Stimulated activated naive CD8-positive, alpha-beta T cell treated with anti-CD3 and anti-CD28 coated beads, Interleukin-15, amount 100 ng/mL, for 72 hours (primary cell): ENCODE results near the gene PANK4.
A peak's percentile ranks its signal among the peaks of the same experiment; 100 is the strongest.

ENCODE experiments used
- ATAC-seq: fragments of 150-1000 bp; cut with Tn5 transposase; 2 replicates; pipeline ENCODE4 v1.10.0; 2021; ENCODE audit warnings: mild to moderate bottlenecking, moderate library complexity
- DNase-seq, 2 donors: peaks; one replicate each; pipeline ENCODE4 v3.0.0; 2021 to 2022
- H3K27ac Mint-ChIP-seq, 2 donors: one replicate each; pipeline ENCODE4 v1.8.0; 2022; ENCODE audit warnings: mild to moderate bottlenecking in 2 of 2, mixed read lengths in 2 of 2, moderate library complexity in 2 of 2
- H3K27me3 Mint-ChIP-seq: one replicate; pipeline ENCODE4 v1.8.0; 2022; ENCODE audit warnings: mixed read lengths
- H3K4me1 Mint-ChIP-seq: one replicate; pipeline ENCODE4 v1.8.0; 2022; ENCODE audit warnings: mild to moderate bottlenecking, mixed read lengths
- H3K4me3 Mint-ChIP-seq, 2 donors: one replicate each; pipeline ENCODE4 v1.8.0; 2022; ENCODE audit warnings: mild to moderate bottlenecking in 2 of 2, mixed read lengths in 2 of 2, moderate library complexity in 1 of 2
- H3K9me3 Mint-ChIP-seq, 2 donors: one replicate each; pipeline ENCODE4 v1.8.0; 2022; ENCODE audit warnings: mixed read lengths in 2 of 2

Gene PANK4

DNA sequence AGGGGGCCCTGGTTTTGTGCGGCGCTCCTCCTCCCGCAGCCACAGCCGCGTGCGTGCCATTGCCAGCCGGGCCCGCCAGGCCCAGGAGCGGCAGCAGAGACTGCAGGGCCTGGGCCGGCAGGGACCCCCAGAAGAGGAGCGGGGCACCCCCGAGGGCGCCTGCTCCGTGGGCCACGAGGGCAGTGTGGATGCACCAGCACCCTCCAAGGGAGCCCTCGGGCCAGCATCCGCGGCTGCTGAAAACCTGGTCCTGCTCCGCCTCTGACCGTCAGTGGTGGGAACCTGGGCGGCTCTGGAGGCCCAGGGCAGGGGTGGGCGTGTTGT lies 21.5 kb downstream of the PANK4 start:
- no peaks in the 10 kb centered on the region for H3K27me3 Mint-ChIP-seq
- ATAC-seq (no peak), DNase-seq (no peak)
- H3K27ac Mint-ChIP-seq: peak overlapping the region in 1 of 2 donors; percentile 82
- no peak overlapping the region for H3K4me3 Mint-ChIP-seq
- no peaks in the 10 kb centered on the region for H3K9me3 Mint-ChIP-seq
- H3K4me1 Mint-ChIP-seq: peaks cover 24% of the 10 kb centered on the region

DNA sequence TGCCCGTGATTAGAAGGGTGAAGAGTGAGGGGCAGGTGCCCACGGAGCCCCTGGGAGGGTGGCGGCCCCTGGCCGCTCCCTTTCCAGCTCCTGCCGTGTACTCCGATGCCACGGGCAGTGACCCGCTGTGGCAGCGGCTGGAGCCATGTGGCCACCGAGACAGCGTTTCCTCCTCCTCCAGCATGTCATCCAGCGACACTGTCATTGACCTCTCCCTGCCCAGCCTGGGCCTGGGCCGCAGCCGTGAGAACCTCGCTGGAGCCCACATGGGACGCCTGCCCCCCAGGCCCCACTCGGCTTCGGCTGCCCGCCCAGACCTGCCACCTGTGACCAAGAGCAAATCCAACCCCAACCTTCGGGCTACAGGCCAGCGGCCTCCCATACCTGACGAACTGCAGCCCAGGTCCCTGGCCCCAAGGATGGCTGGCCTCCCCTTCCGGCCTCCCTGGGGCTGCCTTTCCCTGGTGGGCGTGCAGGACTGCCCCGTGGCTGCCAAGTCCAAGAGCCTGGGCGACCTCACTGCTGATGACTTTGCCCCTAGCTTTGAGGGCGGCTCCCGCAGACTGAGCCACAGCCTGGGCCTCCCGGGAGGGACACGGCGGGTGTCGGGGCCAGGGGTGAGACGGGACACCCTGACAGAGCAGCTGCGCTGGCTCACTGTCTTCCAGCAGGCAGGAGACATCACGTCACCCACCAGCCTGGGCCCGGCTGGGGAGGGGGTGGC lies 22.0 kb downstream of the PANK4 start:
- peak overlapping the region in 1 of 2 donors; percentile 85 for H3K27ac Mint-ChIP-seq
- no peaks in the 10 kb centered on the region for H3K9me3 Mint-ChIP-seq
- ATAC-seq: no peak
- no peak for DNase-seq
- H3K27me3 Mint-ChIP-seq: no peaks in the 10 kb centered on the region
- H3K4me3 Mint-ChIP-seq: no peak overlapping the region
- H3K4me1 Mint-ChIP-seq: peaks cover 29% of the 10 kb centered on the region

DNA sequence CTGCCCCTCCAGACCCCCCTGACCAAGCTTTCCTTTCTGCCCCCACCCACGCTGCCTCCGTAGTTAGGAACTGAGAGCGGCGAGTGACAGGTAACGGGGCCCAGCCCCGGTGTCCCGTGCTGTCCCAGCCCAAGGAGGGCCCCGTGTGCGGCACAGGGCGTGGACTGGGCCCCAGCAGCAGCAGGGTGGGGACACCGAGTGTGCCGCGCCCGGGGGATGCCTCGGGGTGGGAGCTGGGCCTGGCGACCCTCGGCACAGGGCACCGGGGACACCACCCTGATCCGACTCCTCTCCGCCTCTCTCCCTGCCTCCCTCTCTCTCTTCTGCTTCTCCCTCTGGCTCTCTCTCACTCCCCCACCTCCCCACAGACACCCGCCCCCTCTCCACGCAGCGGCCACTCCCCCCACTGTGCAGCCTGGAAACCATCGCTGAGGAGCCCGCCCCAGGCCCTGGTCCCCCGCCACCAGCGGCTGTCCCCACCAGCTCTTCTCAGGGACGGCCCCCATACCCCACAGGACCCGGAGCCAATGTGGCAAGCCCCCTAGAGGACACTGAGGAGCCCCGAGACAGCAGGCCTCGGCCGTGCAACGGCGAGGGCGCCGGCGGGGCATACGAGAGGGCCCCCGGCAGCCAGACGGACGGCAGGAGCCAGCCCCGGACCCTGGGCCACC lies 22.7 kb downstream of the PANK4 start:
- ATAC-seq: peak; percentile 14
- Mint-ChIP-seq H3K4me1 (peaks cover 35% of the 10 kb centered on the region), H3K27me3 (no peaks in the 10 kb centered on the region)

DNA sequence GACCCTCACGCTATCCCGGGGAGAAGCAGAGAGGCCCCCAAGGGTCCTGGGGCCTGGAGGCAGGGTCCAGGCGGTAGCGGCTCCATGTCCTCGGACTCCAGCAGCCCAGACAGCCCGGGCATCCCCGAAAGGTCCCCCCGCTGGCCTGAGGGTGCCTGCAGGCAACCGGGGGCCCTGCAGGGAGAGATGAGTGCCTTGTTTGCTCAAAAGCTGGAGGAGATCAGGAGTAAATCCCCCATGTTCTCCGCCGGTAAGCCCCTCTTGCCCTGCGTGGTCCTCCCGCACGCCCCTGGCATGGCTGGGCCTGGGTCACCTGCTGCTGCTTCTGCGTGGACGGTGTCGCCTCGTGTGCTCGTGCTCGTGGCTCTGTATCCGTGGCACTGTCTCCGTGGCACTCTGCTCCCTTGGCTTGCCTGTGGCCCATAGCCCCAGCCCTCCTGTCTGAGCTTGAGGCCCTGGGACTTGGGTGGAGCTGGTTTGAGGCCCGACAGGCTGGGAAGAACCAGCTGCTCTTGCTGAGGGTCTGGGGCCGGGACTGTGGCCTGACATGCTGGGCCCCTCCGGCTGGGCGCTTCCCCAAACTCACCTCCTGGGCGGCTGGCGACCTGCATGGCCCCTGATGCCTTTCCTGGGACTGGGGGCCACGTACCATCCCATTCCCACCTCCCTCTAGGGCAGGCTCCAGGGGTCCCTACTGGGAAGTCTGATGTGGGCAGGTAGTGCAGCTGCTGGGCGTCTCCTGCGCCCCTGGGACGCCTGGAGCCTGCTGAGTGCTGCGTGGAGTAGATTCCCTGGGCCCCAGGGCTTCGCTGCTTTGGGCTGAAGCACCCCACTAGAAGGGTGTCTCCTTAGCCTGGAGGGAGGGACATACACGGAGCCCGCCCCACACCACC lies 23.5 kb downstream of the PANK4 start:
- Mint-ChIP-seq H3K27me3 (no peaks in the 10 kb centered on the region), H3K4me3 (no peak overlapping the region), H3K4me1 (peaks cover 35% of the 10 kb centered on the region), H3K9me3 (no peaks in the 10 kb centered on the region), H3K27ac (peak overlapping the region in 1 of 2 donors; percentile 59)
- ATAC-seq (no peak), DNase-seq (no peak)

More for the DNA sequence above, 22.7 kb downstream of the PANK4 start:
- H3K27ac Mint-ChIP-seq: peak overlapping the region in 1 of 2 donors; percentile 85
- H3K9me3 Mint-ChIP-seq: no peaks in the 10 kb centered on the region
- no peak for DNase-seq
- no peak overlapping the region for H3K4me3 Mint-ChIP-seq

GRCh38 chr1:2502210-2502609 lies 24.2 kb downstream of the PANK4 start:
- Mint-ChIP-seq H3K4me1 (peaks cover 35% of the 10 kb centered on the region), H3K4me3 (no peak overlapping the region), H3K27me3 (no peaks in the 10 kb centered on the region), H3K9me3 (no peaks in the 10 kb centered on the region), H3K27ac (no peak overlapping the region)
- no peak for DNase-seq
- ATAC-seq: no peak

DNA sequence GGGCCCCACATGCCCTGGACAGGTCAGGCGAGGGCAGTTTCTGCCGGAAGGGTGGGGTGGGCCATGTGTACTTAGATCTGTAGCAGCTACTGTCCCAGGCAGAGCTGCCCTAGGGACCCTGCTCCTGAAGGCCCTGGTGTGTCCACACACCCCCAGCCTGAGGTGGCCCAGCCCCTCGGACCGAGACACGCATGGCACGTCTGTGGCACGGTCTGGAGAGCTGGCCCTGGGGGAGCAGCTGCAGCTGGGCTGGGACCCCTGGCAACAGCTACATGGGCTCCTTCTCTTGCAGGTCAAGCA lies 24.6 kb downstream of the PANK4 start:
- H3K27me3 Mint-ChIP-seq: no peaks in the 10 kb centered on the region
- ATAC-seq (no peak), DNase-seq (no peak)
- no peaks in the 10 kb centered on the region for H3K9me3 Mint-ChIP-seq
- peak overlapping the region in 1 of 2 donors; percentile 63 for H3K27ac Mint-ChIP-seq
- H3K4me1 Mint-ChIP-seq: peaks cover 36% of the 10 kb centered on the region
- no peak overlapping the region for H3K4me3 Mint-ChIP-seq

DNA sequence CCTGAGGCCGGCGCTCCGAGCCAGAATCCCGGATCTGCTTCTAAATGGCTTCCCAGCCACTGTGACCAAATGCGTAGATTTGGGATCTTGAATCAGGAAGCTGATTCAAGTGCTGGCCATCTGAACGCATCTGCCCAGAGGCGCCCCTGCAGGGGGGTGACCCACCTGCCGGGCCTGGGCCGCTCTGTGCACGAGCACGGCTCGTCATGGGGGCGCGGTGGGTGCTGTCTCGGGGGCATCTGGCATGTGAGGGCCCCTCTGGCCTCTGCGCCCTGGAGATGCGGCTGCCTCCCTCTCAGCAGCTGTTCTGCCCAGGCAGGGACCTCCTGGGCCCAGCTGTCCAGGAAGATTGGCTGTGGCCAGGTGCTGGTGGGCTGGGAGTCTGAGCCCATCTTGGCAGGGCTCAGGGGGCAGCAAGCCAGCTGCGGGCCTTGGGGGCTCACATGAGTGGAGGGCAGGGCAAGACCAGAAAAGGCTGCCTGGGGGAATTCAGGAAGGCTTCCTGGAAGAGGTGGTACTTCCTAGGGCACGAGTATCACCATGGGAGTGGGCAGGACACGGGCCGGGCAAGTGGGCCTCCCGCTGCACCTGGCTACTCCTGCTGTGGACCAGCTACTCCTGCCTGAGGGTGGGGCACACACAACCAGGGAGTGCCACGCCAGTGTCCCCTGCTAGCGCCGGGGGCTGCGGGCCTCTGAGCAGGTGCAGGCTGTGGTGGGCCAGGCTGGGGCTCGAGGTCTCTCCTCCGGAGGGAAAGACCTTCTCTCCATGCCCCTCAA lies 25.2 kb downstream of the PANK4 start:
- Mint-ChIP-seq H3K27me3 (no peaks in the 10 kb centered on the region), H3K4me1 (peaks cover 42% of the 10 kb centered on the region), H3K27ac (peak overlapping the region; percentile 46 to 63), H3K9me3 (no peaks in the 10 kb centered on the region), H3K4me3 (no peak overlapping the region)
- DNase-seq (no peak), ATAC-seq (no peak)

DNA sequence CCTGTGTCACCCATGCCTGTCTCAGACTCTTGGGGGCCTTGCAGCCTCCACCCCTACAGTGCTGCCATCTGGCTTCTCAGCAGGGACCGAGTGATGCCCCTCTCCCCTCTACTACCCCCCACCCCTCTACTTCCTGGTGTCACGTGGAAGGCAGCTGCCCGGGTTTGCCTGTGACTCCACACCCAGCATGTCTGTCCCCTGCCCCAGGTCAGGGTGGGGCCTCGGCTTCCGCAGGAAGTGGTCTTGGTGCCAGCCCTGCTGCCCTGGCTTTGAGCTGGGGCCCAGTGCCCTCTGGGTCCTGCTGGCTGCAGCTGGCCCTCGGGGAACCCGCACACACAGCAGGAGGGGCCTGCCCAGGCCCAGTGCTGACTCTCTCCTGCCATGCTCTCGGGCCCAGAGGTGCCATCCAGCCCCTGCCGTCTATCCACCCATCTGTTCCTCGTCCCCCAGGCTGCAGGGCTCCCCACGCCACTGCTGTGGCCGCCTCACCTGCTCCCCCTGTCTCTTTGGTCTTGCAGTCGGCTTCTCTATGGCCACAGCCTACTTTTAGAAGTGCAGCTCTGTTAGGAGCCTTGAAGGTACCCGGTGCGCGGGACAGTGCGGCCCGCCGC lies 26.3 kb downstream of the PANK4 start:
- peak overlapping the region; percentile 89 to 92 for H3K27ac Mint-ChIP-seq
- H3K9me3 Mint-ChIP-seq: no peaks in the 10 kb centered on the region
- H3K4me3 Mint-ChIP-seq: peak overlapping the region; percentile 46 to 54
- no peaks in the 10 kb centered on the region for H3K27me3 Mint-ChIP-seq
- peaks cover 44% of the 10 kb centered on the region for H3K4me1 Mint-ChIP-seq
- ATAC-seq (peak; percentile 31), DNase-seq (peak in 1 of 2 donors; percentile 38)

DNA sequence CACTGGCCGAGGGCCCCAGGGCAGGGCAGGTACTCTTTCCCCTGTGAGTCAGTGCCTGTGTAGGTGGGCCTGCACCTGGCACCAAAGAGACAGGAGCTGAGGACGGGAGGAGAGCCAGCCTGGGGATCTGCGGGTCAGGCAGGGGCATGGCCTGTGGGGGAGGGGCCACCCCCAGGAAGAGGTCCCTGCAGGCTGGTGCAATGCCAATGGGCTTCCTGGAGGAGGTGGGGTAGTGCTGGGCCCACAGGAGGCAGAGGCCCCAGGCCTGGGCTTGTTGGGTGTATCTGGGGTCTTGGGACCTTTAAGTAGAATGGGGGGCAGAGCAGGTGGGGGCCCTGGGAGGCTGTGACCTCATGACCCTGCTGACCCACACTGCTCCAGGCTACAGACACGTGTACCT lies 27.1 kb downstream of the PANK4 start:
- Mint-ChIP-seq H3K4me3 (no peak overlapping the region), H3K27me3 (no peaks in the 10 kb centered on the region), H3K27ac (peak overlapping the region in 1 of 2 donors; percentile 80), H3K4me1 (peaks cover 49% of the 10 kb centered on the region), H3K9me3 (no peaks in the 10 kb centered on the region)
- no peak for DNase-seq
- ATAC-seq: no peak

DNA sequence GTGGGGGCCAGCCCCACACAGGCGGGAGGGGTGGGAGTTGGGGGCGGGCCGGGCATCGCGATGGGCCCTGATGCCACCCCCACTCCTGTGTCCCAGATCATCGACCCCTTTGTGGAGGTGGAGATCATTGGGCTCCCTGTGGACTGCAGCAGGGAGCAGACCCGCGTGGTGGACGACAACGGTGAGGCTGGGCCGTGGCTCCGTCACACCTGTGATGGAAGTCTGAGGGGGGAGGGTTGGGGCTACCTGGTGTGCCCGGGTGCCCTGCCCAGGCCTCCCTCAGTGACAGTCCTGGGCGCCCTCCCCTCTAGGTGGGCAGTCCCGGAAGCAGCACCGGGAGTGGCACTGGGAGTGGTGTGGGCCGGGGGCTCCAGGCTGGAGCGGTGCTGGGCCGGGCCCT lies 27.7 kb downstream of the PANK4 start:
- H3K27me3 Mint-ChIP-seq: no peaks in the 10 kb centered on the region
- no peak overlapping the region for H3K27ac Mint-ChIP-seq
- no peaks in the 10 kb centered on the region for H3K9me3 Mint-ChIP-seq
- no peak overlapping the region for H3K4me3 Mint-ChIP-seq
- peaks cover 53% of the 10 kb centered on the region for H3K4me1 Mint-ChIP-seq
- ATAC-seq (peak; percentile 7), DNase-seq (no peak)

GRCh38 chr1:2497891-2498290 lies 28.5 kb downstream of the PANK4 start:
- ATAC-seq: no peak
- Mint-ChIP-seq H3K4me3 (no peak overlapping the region), H3K4me1 (peaks cover 60% of the 10 kb centered on the region), H3K27ac (peak overlapping the region in 1 of 2 donors; percentile 57), H3K27me3 (no peaks in the 10 kb centered on the region), H3K9me3 (no peaks in the 10 kb centered on the region)
- no peak for DNase-seq

GRCh38 chr1:2496746-2497145 lies 29.6 kb downstream of the PANK4 start:
- H3K27me3 Mint-ChIP-seq: no peaks in the 10 kb centered on the region
- DNase-seq: no peak
- ATAC-seq: no peak
- H3K27ac Mint-ChIP-seq: no peak overlapping the region
- H3K4me3 Mint-ChIP-seq: no peak overlapping the region
- no peaks in the 10 kb centered on the region for H3K9me3 Mint-ChIP-seq
- peaks cover 72% of the 10 kb centered on the region for H3K4me1 Mint-ChIP-seq

- H3K4me1 Mint-ChIP-seq: peaks cover 75% of the 10 kb centered on the region
- DNase-seq (no peak), ATAC-seq (peak; percentile 17)
- no peaks in the 10 kb centered on the region for H3K27me3 Mint-ChIP-seq
- H3K4me3 Mint-ChIP-seq: no peak overlapping the region
- H3K9me3 Mint-ChIP-seq: no peaks in the 10 kb centered on the region
- H3K27ac Mint-ChIP-seq: peak overlapping the region; percentile 10 to 43
Measured at GRCh38 chr1:2496087-2496622, 30.2 kb downstream of the PANK4 start.

GRCh38 chr1:2495546-2495945 lies 30.9 kb downstream of the PANK4 start:
- Mint-ChIP-seq H3K27me3 (no peaks in the 10 kb centered on the region), H3K4me3 (no peak overlapping the region), H3K9me3 (no peaks in the 10 kb centered on the region), H3K4me1 (peaks cover 70% of the 10 kb centered on the region), H3K27ac (no peak overlapping the region)
- peak; percentile 24 for ATAC-seq
- no peak for DNase-seq

DNA sequence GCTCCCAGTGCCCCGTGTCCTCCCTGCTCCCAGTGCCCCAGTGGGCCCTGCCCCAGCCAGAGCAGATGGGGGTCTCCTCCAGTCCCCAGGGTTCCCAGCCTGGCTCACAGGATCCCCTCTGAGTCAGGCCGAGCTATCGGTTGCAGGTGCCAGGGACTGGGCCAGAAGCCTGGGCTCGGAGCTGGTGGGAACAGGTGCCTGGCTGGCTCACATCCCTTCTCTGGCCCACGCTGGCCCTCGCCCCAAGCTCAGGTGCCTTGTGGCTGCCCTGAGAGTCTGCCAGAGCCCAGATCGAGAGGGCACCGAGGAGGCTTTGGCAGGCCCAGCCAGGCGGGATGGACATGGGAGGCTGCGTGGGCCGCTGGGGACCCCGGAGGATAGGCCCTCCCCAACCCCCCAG lies 31.4 kb downstream of the PANK4 start:
- no peaks in the 10 kb centered on the region for H3K9me3 Mint-ChIP-seq
- no peaks in the 10 kb centered on the region for H3K27me3 Mint-ChIP-seq
- ATAC-seq (no peak), DNase-seq (no peak)
- no peak overlapping the region for H3K4me3 Mint-ChIP-seq
- H3K27ac Mint-ChIP-seq: no peak overlapping the region
- H3K4me1 Mint-ChIP-seq: peaks cover 65% of the 10 kb centered on the region
